Measurements from ENCODE around the gene CCND2. TPM values are rescaled to one million over a fixed set of nuclear protein-coding genes. Genes with fewer than 3 reads are reported as not detected.

Gene CCND2
- total and polyA plus RNA-seq, 2 donors: 25.3 to 203 TPM

DNA sequence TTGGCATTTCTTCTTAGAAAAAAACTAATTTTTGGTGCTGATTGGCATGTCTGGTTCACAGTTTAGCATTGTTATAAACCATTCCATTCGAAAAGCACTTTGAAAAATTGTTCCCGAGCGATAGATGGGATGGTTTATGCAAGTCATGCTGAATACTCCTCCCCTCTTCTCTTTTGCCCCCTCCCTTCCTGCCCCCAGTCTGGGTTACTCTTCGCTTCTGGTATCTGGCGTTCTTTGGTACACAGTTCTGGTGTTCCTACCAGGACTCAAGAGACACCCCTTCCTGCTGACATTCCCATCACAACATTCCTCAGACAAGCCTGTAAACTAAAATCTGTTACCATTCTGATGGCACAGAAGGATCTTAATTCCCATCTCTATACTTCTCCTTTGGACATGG, 27.3 kb downstream of the CCND2 start:
- DNase-seq (ENCODE audit: extremely low spot score): no peak
- Histone ChIP-seq H3K36me3 (ENCODE audit: insufficient read depth) (no peaks in the 10 kb centered on the region), H3K4me3 (ENCODE audit: low read depth, low read length) (no peak overlapping the region), H3K4me1 (ENCODE audit: insufficient read depth) (no peaks in the 10 kb centered on the region), H3K27ac (ENCODE audit: low read depth) (no peak overlapping the region)
- WGBS: 56% methylated on average over 5 of the region's 5 CpGs

DNA sequence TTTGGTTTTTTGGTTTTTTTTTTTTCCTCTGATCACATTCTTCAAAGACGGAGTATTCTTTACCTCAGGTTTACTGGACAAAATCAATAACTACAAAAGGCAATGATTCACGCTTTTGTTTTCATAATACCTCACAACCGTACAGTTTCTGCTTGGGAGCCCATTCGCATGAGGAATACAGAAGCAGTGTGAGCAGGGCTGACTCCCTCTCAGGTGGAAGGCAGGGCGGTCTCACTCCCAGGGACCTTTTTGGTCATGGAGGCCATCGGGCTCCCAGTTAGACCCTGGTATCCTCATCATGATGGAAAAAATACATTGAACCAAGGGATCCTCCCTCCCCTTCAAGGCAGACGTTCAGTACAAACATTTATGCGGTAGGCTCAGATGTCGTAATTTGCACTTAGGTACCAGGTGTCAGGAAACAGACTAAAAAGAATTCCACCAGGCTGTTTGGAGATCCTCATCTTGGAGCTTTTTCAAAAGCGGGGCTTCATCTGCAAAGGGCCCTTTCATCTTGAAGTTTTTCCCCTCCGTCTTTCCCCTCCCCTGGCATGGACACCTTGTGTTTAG, 28.5 kb downstream of the CCND2 start:
- Histone ChIP-seq H3K4me3 (ENCODE audit: low read depth, low read length) (no peak overlapping the region), H3K4me1 (ENCODE audit: insufficient read depth) (no peaks in the 10 kb centered on the region), H3K27ac (ENCODE audit: low read depth) (no peak overlapping the region), H3K36me3 (ENCODE audit: insufficient read depth) (no peaks in the 10 kb centered on the region)
- WGBS: 89% methylated on average over 11 of the region's 11 CpGs
- DNase-seq (ENCODE audit: extremely low spot score): no peak

DNA sequence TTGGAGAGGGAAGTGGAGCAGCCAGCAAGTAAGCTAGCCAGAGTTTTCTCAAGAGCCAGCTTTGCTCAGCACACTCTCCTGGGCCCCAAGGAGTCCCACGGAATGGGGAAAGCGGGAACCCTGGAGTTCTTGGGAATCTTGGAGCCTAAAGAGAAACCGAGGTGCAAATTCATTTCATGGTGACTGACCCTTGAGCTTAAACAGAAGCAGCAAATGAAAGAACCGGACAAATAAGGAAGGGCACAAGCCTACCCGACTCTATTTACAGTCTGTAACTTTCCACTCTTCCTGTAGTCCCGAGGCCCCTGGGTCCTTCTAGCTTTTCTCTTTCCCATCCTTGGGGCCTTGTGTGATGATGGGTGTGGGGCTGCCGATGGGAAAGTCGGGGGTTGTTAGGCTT, 29.3 kb downstream of the CCND2 start:
- no peaks in the 10 kb centered on the region for H3K36me3 ChIP-seq (ENCODE audit: insufficient read depth)
- WGBS: 63% methylated on average over 8 of the region's 8 CpGs
- DNase-seq (ENCODE audit: extremely low spot score): no peak
- no peaks in the 10 kb centered on the region for H3K4me1 ChIP-seq (ENCODE audit: insufficient read depth)
- no peak overlapping the region for H3K4me3 ChIP-seq (ENCODE audit: low read depth, low read length)
- H3K27ac ChIP-seq (ENCODE audit: low read depth): no peak overlapping the region

DNA sequence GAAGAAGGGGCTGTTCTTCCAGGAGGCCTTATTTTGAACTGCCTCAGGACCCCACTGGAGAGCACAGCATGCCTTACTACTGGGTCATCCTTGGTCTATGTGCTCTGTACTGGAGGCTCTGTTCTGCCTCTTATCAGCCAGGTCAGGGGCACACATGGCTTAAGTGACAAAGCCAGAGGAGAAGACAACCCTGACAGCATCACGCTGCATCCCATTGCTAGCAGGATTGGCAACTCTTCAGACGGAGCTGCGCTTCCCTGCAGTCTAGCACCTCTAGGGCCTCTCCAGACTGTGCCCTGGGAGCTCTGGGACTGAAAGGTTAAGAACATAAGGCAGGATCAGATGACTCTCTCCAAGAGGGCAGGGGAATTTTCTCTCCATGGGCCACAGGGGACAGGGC, 30.2 kb downstream of the CCND2 start:
- no peak for DNase-seq (ENCODE audit: extremely low spot score)
- WGBS: 54% methylated on average over 3 of the region's 3 CpGs
- Histone ChIP-seq H3K4me1 (ENCODE audit: insufficient read depth) (no peaks in the 10 kb centered on the region), H3K4me3 (ENCODE audit: low read depth, low read length) (no peak overlapping the region), H3K27ac (ENCODE audit: low read depth) (no peak overlapping the region), H3K36me3 (ENCODE audit: insufficient read depth) (no peaks in the 10 kb centered on the region)

DNA sequence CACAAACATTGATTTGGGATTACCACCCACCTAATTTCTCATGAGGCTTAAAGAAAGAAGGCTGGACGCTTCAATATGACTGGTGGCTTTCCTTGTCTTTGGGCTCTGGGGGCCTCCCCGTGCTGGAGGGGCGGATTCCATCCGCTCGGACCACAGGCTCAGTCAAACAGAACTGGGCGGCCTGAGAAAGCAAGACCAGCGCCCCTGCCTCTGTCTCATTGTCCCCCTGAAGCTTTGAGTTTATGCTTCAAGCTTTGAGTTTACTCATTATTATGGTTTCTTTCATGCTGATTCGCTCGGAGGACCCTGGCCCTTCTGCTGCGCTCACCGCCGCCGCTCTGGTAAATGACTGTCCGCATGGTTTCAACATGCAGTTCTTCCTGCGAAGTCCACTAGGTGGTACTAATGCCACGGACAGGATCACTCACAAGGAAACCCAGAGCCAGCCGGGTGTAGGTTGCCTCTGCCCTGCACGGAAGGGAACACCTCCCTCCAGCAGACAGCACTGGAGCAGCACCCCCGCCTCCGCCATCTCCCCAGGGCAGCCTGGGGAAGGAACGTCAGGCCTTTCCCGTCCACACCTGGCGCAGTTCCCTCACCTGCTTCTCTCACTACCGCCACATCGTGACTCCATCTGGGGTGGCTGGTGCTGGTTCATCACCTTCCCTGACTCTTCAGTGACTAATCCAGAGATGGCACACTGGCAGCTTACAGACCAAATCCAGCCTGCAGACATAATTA, 34.2 kb downstream of the CCND2 start:
- H3K36me3 ChIP-seq (ENCODE audit: insufficient read depth): no peaks in the 10 kb centered on the region
- H3K4me3 ChIP-seq (ENCODE audit: low read depth, low read length): no peak overlapping the region
- DNase-seq (ENCODE audit: extremely low spot score): no peak
- WGBS: 19% methylated on average over 25 of the region's 25 CpGs
- no peak overlapping the region for H3K27ac ChIP-seq (ENCODE audit: low read depth)
- H3K4me1 ChIP-seq (ENCODE audit: insufficient read depth): no peaks in the 10 kb centered on the region

DNA sequence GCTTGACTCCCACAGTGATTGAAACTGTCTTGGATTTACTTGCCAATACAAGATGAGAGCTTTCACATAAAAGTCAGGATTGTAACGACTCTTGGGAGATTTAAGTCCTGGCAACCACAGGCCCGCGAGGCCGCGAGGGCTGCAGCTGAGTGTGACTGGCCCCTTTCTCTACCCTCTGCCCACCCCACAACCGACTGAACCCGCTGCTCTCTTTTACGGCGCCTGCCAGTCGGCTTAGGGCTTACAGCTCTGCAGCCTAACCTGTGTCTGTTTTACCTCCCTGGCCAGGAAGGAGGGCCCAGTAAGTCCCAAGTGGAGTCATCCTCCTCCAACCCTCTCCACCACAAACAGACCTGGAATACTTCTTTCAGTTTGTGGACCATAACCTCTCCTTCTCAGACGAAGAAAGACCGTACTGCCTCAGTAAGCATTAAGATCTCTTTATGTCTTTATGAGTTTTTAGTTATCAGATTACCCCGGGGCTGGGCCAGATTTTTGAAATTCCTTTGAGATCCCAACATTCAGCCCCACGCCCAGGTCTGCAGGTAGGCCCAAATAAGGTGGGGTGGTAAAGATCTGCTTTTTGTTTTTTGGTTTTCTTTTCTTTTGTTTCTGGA, 34.9 kb downstream of the CCND2 start:
- 45% methylated on average over 14 of the region's 14 CpGs for WGBS
- no peak for DNase-seq (ENCODE audit: extremely low spot score)
- no peaks in the 10 kb centered on the region for H3K4me1 ChIP-seq (ENCODE audit: insufficient read depth)
- no peaks in the 10 kb centered on the region for H3K36me3 ChIP-seq (ENCODE audit: insufficient read depth)
- H3K4me3 ChIP-seq (ENCODE audit: low read depth, low read length): no peak overlapping the region
- no peak overlapping the region for H3K27ac ChIP-seq (ENCODE audit: low read depth)

DNA sequence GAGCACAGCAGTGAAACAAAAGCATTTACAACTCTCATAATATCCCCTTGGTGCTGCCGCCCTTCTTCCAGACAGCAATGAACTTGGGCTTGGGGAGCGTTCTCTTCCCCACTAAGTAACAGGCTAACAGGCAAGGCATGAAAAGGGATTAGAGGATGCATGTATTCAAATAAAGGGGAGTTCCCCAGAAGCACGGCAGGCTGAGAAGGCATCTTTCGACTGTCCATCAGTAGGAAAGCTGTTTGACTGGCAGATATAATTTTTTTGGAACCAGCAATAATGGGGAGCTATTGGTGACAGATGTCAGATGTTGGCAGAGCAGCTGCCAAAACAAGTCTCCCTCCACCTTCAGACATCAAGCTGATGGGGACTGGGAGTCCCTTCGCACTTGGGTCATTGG, 38.2 kb downstream of the CCND2 start:
- Histone ChIP-seq H3K36me3 (ENCODE audit: insufficient read depth) (no peaks in the 10 kb centered on the region), H3K4me1 (ENCODE audit: insufficient read depth) (no peaks in the 10 kb centered on the region), H3K4me3 (ENCODE audit: low read depth, low read length) (no peak overlapping the region), H3K27ac (ENCODE audit: low read depth) (no peak overlapping the region)
- 94% methylated on average over 5 of the region's 5 CpGs for WGBS
- DNase-seq (ENCODE audit: extremely low spot score): no peak

DNA sequence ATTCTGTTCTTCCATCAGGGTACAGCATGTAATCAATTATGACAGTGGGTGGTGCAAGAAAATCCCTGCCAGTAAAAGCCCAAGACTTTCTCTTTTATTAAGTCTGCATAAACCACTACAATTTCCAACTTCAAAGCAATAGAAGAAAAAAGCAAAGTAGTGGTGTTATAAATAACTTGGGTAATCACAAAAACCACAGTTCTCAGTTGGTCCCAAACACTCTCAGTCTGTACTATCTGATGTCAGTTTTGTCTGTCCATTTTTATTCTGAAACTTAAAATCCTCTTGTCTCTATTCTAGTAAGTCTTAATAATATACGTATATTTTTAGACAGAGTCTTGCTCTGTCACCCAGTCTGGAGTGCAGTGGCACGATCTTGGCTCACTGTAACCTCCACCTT, 38.7 kb downstream of the CCND2 start:
- H3K36me3 ChIP-seq (ENCODE audit: insufficient read depth): no peaks in the 10 kb centered on the region
- DNase-seq (ENCODE audit: extremely low spot score): no peak
- no peak overlapping the region for H3K27ac ChIP-seq (ENCODE audit: low read depth)
- WGBS: 95% methylated on average over 2 of the region's 2 CpGs
- no peaks in the 10 kb centered on the region for H3K4me1 ChIP-seq (ENCODE audit: insufficient read depth)
- H3K4me3 ChIP-seq (ENCODE audit: low read depth, low read length): no peak overlapping the region

DNA sequence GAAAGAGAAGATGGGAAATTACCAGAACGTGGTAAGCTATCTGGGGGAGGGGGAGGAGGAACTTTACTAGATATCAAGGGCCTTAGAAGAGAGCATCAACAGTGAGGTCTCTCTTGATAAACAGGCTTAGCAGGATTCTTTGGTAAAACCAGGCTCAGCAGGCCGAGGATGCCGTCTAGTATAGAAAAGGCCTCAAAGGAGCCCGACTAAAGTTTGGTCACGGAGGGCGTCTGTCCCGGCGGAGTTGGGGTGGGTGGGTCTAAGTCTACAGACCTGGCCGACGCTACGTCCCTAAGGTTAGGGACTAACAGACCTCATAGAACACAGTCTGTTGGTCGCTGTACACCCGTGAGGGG, 46.9 kb downstream of the CCND2 start:
- no peaks in the 10 kb centered on the region for H3K4me1 ChIP-seq (ENCODE audit: insufficient read depth)
- H3K4me3 ChIP-seq (ENCODE audit: low read depth, low read length): peak overlapping the region; percentile 89
- WGBS: under 1% methylated on average over 13 of the region's 13 CpGs
- peak overlapping the region; percentile 31 for H3K27ac ChIP-seq (ENCODE audit: low read depth)
- no peaks in the 10 kb centered on the region for H3K36me3 ChIP-seq (ENCODE audit: insufficient read depth)
- no peak for DNase-seq (ENCODE audit: extremely low spot score)

DNA sequence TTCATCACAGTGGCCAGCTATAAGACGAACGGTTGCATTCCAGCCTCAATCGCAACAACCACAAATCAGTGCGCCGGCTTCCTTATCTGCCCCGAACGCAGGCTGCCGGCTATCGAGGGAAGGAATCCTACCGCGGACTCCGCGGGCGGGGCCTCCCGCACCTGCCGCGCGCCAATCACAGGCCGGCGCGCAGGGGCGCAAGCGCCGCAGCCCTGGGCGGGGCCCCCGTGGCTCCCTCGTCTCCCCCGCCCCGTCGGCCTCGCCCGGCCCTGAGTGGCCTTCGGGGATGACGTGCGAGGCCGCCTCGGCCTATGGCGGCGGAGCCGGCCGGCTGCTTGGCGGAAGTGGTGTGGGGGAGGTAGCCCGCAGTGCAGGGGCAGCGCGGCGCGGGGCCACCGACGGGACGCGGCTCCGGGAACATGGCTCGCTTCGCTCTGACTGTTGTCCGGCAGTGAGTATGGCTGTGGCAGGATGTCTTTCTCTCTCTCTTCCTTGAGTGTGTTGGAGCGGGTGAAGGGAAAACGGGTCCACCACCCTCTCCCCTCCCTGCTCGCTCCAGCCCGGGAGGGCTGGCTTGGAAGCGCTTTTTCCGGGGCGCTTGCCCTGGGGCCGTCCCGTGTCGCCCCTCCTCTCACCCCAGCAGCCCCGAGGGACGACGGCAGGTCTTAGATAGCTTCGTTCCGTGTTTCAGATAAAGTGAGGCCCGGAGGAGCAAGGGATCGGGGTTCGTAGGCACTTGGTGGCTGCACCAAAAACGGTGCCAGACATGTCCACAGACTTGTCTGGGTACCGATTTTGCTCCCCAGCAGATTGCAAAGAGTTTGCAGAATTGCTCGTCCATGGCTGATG, 47.5 kb downstream of the CCND2 start, which contains the start of gene TIGAR:
TIGAR (plus strand) TSS at position 361 of the 849 bp plus-strand sequence; CDS start at position 420, 59 bp downstream.
- Histone ChIP-seq H3K27ac (ENCODE audit: low read depth) (peak within 1 kb of the TSS; percentile 72), H3K4me1 (ENCODE audit: insufficient read depth) (no peaks in the 10 kb centered on the region), H3K36me3 (ENCODE audit: insufficient read depth) (no peaks in the 10 kb centered on the region), H3K4me3 (ENCODE audit: low read depth, low read length) (peak within 1 kb of the TSS; percentile 89)
- peak; percentile 84 for DNase-seq (ENCODE audit: extremely low spot score)
- under 1% methylated on average over 76 of the region's 76 CpGs for WGBS

DNA sequence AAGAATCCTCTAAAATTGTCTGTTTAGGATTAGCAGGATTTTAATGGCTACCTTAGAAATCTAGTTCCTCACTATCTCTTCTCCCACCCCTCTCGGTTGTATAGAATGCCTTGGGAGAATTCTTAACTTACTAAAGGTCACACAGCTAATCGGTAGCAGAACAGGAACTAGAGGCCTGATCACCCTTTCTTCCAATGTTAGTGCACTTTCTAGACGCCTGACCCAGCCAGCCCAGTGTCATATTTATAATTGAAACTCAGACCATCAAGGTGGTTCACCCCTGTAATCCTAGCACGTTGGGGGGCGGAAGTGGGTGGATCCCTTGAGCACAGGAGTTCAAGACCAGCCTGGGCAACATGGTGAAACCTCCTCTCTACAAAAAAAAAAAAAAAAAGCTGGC, 49.2 kb downstream of the CCND2 start:
- Histone ChIP-seq H3K36me3 (ENCODE audit: insufficient read depth) (no peaks in the 10 kb centered on the region), H3K4me1 (ENCODE audit: insufficient read depth) (no peaks in the 10 kb centered on the region), H3K27ac (ENCODE audit: low read depth) (no peak overlapping the region), H3K4me3 (ENCODE audit: low read depth, low read length) (no peak overlapping the region)
- DNase-seq (ENCODE audit: extremely low spot score): no peak
- WGBS: 71% methylated on average over 5 of the region's 5 CpGs

Data from urinary bladder (tissue), 4 donors.